WERI-Rb-1 (cell line): ENCODE measurements around the gene CITED2.

Source experiments
- DNase-seq: peaks from one replicate; pipeline ENCODE4 v3.0.0-alpha.2; 2020
- H3K27ac ChIP-seq: fragments of 250-450 bp; sonication (Bioruptor Pico); 2 replicates; pipeline ENCODE4 v1.5.1; 2020; ENCODE audit warnings: mild to moderate bottlenecking, moderate library complexity
- H3K27me3 ChIP-seq: fragments of 250-450 bp; sonication (Bioruptor Pico); 2 replicates; pipeline ENCODE4 v1.5.1; 2021; ENCODE audit warnings: mild to moderate bottlenecking, low read depth, moderate library complexity; ENCODE audit not compliant: insufficient read depth, severe bottlenecking
- H3K36me3 ChIP-seq: fragments of 250-450 bp; sonication (Bioruptor Pico); 2 replicates; pipeline ENCODE4 v1.5.1; 2020; ENCODE audit warnings: mild to moderate bottlenecking, moderate library complexity
- H3K4me3 ChIP-seq: 2 replicates; pipeline ENCODE4 v1.5.1; 2011; ENCODE audit warnings: low read depth, mild to moderate bottlenecking, control low read depth, low read length
- H3K9me3 ChIP-seq: fragments of 250-450 bp; sonication (Bioruptor Pico); 2 replicates; pipeline ENCODE4 v1.5.1; 2021; ENCODE audit warnings: mild to moderate bottlenecking, moderate library complexity; ENCODE audit not compliant: severe bottlenecking
- TF ChIP-seq, protein P1 (sequence below): IDR thresholded peaks from 2 replicates; pipeline ENCODE4 v1.5.1; 2011; ENCODE audit warnings: low read depth, mild to moderate bottlenecking, control low read depth, inconsistent platforms, low read length

The CITED2 gene

DNA sequence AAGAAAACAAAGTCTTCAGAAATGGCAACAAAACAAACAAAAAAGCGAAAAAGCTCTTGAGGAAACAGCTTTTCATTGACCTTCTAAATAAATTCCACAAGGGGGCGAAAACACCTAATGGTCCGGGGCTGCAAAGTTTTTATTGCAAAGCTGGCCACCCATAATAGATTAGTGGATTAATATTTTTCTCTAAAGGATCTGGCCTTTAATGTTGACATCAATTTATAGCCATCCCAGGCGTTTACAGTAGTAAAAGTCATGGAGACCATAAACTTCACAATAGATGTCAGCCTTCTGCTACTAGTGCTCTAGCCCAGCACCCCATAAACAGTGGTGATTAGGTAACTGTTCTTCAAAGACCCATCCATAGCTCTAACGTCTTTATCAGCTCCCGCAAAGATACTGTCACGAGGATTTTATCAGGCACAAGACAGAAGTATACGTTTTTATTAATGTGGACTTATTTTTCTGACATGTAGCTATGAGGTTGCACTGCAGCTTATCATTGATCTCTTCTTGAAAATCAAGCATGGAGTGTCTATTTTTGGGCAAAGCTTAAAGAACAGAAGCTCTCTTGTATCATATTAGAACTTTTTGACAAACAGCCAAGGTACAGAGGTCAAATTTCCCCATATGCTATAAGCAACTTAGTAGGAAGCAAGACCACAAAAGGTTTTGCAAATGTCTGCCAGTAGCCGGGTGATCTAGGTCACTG, 4.7 kb downstream of the CITED2 start:
- Histone ChIP-seq H3K36me3 (no peaks in the 10 kb centered on the region), H3K4me3 (no peak overlapping the region), H3K27me3 (no peaks in the 10 kb centered on the region), H3K27ac (no peak overlapping the region), H3K9me3 (no peaks in the 10 kb centered on the region)
- TF ChIP-seq, protein P1, sequence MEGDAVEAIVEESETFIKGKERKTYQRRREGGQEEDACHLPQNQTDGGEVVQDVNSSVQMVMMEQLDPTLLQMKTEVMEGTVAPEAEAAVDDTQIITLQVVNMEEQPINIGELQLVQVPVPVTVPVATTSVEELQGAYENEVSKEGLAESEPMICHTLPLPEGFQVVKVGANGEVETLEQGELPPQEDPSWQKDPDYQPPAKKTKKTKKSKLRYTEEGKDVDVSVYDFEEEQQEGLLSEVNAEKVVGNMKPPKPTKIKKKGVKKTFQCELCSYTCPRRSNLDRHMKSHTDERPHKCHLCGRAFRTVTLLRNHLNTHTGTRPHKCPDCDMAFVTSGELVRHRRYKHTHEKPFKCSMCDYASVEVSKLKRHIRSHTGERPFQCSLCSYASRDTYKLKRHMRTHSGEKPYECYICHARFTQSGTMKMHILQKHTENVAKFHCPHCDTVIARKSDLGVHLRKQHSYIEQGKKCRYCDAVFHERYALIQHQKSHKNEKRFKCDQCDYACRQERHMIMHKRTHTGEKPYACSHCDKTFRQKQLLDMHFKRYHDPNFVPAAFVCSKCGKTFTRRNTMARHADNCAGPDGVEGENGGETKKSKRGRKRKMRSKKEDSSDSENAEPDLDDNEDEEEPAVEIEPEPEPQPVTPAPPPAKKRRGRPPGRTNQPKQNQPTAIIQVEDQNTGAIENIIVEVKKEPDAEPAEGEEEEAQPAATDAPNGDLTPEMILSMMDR = peak; percentile 20; the same call in 1 of the 2 replicates
- no peak for DNase-seq

DNA sequence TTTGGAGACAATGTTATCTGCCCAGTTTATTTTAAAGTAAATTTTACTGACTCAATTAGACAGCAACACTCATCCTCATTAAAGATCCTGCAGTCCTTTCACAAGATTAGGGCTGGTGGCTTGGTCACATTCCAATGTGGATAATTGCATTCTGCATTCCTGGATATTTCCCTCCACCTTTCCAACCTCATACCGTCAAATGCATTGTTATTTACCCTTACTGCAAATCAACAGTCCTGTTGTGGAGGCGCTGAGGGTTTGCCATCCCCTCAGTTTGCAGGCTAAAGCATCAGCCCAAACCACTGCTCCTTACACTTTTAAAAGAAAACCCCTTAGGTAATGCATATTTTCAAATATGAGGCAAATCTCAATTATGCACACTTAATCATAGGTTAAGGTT, 5.4 kb downstream of the CITED2 start:
- no peak overlapping the region for H3K4me3 ChIP-seq
- TF ChIP-seq, protein P1 = no peak

DNA sequence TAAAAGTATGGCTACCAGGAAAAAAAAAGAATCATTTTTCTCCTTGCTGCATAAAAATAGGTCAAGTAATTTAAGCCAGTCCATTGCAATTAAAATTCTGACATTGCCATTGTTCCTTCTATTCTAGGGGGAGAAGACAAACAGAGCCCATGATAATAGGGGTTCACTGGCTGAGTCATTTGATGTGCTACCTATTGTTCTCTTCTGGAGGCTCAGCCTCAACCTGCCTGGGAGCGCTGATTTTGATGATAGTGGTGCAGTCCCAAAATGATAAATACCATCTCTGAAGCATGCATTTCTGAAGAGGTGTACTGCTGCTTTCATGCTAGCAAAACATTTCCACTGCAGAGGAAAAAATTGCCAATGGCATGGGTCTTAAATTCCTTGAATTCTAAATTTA, 5.8 kb downstream of the CITED2 start:
- no peak for DNase-seq
- Histone ChIP-seq H3K4me3 (no peak overlapping the region), H3K27me3 (no peaks in the 10 kb centered on the region), H3K36me3 (no peaks in the 10 kb centered on the region), H3K9me3 (no peaks in the 10 kb centered on the region), H3K27ac (no peak overlapping the region)
- TF ChIP-seq, protein P1 = no peak

More for the DNA sequence above, 5.4 kb downstream of the CITED2 start:
- no peaks in the 10 kb centered on the region for H3K9me3 ChIP-seq
- H3K27ac ChIP-seq = no peak overlapping the region
- H3K27me3 ChIP-seq = no peaks in the 10 kb centered on the region
- DNase-seq = no peak
- H3K36me3 ChIP-seq = no peaks in the 10 kb centered on the region

DNA sequence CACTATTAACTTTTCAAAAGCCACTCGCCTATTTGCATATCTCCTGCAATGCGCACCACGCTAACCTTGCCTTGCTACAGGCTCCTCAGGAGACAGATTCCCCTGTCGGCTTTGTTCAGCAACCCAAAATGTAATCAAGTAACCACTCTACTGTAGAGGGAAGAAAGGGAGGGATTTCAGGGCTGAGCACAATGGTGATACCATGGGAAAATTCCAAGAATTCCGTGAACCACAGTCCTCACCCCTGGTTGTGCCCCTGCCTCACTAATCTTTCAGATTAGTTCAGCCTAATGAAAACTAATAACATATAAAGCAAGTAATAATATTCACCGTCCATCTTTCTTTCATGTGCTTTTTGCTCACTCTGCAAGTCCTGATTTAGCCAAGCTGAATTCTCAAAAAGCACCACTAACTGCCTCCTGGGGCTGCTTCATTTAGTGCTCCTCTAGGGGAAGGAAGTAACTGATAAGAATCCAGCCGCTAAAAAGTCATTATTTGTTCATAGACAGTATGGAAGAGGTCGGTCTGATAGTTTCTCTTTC, 6.6 kb downstream of the CITED2 start:
- H3K36me3 ChIP-seq = no peaks in the 10 kb centered on the region
- TF ChIP-seq, protein P1 = no peak
- no peaks in the 10 kb centered on the region for H3K27me3 ChIP-seq
- H3K4me3 ChIP-seq = no peak overlapping the region
- H3K27ac ChIP-seq = no peak overlapping the region
- H3K9me3 ChIP-seq = no peaks in the 10 kb centered on the region
- no peak for DNase-seq

DNA sequence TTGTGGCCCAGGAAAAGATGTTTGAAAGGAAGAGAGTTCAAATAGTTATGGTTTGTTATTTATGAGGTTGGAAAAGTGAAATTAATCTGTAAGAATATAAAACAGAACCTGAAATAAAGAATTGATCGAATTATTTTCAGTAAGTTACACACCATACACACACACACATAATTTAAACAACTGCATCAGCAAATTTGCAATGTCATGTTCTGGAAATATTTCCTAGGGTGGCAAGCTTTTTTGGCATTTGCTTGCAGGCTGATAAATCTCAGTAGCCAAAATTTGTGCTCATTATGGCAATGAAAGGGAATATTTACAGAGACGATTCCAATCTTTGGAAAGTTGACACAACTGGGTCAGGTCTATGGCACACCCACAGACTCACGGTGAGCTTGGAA, 9.5 kb downstream of the CITED2 start:
- Histone ChIP-seq H3K27ac (no peak overlapping the region), H3K36me3 (no peaks in the 10 kb centered on the region), H3K9me3 (no peaks in the 10 kb centered on the region), H3K27me3 (no peaks in the 10 kb centered on the region), H3K4me3 (no peak overlapping the region)
- DNase-seq = no peak
- TF ChIP-seq, protein P1 = no peak
